LoVo (cell line): ENCODE measurements around the gene PCOLCE2.
"Not testable (repeated sequence)": the region's sequence is repeated elsewhere in the genome, so short reads cannot be mapped to it uniquely, and the experiment has no call there.

Experiments
- DNase-seq: peaks from one replicate; pipeline ENCODE4 v3.0.0-alpha.2; 2016; ENCODE audit warnings: low spot score

The PCOLCE2 gene

GRCh38 chr3:142898346-142899213 is 9.7 kb upstream of the PCOLCE2 start:
- DNase-seq, result no peak

DNA sequence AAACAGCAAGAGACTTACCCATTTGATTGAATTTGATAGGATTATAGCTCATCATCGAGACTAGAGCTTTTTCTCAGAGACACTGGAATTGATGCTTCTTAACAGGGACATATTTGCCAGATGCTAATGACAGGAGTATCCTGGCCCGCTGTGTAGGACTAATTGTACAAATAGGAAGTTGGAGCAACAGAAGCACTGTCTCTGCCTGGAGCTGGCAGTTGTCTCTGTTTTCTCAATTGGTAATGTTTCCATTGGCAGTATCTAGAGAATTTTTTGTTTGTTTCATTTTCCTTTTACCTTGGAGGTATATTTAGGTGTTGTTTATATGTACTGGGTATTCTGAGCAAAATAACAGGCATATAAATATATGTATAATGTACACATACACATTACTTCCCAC is 8.9 kb upstream of the PCOLCE2 start:
- DNase-seq, result no peak

GRCh38 chr3:142896996-142897395 is 8.1 kb upstream of the PCOLCE2 start:
- DNase-seq, result no peak

- peak; percentile 41 for DNase-seq
Measured at GRCh38 chr3:142896201-142896755, 7.4 kb upstream of the PCOLCE2 start.

- DNase-seq, result no peak
Measured at GRCh38 chr3:142894493-142894892, 5.6 kb upstream of the PCOLCE2 start.

DNA sequence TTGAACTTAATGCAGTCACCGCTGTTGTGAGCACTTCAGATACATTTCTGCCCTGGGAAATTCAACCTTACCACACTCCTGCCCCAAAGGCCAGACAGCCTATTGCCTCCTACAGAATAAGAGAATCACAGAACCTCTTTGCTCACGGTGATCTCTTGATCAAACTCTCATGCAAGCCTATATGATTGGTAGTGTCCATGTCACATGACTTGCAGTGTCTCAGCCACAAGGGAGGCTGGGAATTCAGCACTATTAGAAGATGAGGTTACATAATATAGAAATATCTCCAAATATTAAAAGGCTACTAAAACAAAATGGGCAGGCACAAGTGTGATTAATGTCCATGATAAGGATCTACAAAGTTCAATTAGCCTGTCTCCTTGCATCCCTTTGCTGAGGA is 3.8 kb upstream of the PCOLCE2 start:
- DNase-seq, result no peak

DNA sequence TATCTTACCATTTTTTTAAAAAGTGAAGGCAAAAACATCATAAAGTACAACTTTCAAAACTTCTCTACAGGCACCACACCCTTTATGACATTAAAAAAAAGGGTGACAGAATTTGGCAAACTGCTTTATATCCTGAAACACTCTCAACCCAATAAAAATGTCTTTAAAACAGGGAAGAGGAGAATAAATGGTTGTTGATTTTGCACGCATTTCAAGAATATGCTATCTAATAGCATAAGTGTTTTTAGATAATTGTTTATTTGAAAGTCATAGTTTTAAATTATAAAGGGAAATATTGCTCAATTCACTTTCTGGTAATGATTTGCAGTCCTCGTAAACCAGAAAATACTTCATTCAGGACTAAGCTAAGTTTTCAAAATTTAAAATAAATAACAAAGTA is 1.7 kb upstream of the PCOLCE2 start:
- no peak for DNase-seq

DNA sequence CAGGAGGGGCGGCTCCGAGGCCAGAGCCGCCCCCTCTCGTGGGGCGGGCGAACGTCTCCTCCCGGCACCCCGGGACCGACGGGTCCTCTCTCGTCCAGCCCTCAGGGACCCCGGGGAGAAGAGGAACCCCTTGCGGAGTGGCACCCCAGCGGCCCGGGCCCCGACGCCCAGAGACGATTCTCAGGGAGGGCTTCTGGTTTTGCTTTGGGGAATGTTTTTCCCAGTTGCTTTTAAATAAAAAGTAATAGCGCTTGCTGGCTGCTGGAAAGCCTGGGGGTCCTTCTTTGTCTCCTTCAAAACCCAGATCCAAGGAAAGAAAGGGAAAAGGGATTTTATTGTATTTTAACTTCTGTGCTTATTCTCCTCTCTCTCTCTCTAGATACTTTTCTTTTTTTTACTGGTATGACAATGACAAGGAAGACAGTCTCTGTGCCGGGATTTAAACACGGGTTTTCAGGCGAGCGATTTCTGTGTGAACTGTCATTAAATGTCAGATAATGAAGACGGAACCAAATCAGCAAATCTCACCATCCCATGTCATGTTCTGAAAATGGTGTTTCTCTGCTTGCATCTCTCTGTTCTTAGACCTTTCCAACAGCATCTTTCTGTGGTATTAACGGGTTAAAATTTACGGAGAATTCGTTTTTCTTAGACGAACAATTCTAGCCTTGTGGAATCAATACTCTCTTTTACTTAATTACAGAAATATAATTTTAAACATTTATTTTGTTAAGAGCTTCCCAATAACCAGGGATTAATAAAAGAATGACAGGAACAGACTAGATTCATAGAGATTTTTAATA is 530 bp upstream of the PCOLCE2 start:
- DNase-seq, result no peak

DNA sequence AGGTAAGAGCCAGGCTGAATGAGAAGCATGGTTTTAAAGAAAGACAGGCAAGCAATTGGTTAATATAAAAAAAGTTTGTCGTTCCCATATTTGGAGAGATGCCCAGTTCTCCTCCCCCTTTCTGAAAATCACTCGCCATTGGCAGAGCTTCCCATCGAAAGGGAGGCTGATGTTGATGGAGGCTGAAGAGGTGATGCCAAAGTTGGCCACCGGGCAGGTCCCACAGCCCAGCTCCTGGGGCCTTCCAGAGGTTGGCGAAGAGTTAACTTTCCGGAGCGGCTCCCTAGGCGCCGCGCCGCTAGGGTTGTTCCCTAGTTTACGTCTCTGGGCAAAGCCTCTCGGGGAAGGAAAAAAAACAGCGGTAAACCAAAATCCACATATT is 793 bp downstream of the PCOLCE2 start:
- peak; percentile 80 for DNase-seq

DNA sequence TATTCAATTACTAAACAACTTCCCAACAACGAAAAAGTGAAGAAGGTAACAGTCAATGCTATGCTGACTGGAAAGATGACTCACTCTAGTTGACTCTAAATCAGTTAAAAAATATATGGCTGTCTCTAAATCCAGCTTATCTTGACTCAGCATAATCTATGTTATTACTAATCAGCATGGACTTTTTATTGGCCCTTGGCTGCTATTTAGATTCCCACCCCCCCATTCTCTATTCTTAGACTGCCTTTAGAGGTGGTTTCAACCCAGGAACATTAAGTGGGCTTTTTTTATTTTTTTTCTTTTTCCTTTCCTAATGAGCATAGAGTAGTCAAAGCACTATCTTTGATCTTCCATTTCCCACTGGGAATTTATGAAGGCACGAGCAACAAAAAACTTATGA is 1.9 kb downstream of the PCOLCE2 start:
- DNase-seq, result peak; percentile 79

- DNase-seq, result no peak
Measured at GRCh38 chr3:142886021-142886420, 2.9 kb downstream of the PCOLCE2 start.

- no peak for DNase-seq
Measured at GRCh38 chr3:142884531-142884930, 4.4 kb downstream of the PCOLCE2 start.

DNA sequence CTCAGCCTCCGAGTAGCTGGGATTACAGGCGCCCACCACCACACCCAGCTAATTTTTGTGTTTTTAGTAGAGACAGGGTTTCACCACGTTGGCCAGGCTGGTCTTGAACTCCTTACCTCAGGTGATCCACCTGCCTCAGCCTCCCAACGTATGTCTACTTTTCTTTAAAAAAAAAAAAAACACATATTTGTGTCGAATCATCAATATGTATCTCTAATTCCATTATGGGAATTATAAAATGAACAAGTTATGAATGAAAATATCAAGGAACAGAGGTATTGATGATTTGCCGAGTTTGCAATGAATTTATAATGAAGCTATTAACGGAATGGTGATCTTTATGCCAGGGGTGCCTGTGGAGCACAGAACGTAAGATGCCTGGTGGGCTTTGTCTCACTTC is 5.3 kb downstream of the PCOLCE2 start:
- not testable (repeated sequence) for DNase-seq

- DNase-seq, result no peak
Measured at GRCh38 chr3:142881445-142882224, 7.2 kb downstream of the PCOLCE2 start.

DNA sequence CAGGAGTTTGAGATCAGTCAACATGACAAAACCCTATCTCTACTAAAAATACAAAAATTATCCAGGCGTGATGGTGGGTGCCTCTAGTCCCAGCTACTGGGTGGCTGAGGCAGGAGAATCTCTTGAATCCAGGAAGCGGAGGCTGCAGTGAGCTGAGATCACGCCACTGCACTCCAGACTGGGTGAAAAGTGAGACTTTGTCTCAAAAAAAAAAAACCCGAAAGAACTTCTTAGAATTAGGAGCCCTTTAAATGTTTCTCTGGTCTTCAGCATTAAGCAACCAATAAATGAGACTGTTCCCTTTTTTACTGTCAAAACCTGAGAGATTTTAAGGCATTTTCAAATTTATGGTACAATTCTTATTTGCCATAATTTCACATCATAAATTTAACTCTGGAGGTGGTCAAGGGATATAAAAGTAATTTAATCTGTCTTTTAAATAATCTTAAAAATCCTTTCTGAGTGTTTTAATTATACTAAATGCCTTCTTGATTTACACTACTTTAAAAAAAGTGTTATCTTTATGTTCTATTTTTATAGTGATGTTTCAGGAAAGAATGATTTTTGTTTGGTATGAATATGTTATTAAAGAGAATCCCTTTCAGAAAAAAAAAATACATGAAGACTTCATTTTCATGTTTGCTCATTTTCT is 10.1 kb downstream of the PCOLCE2 start:
- no peak for DNase-seq

- DNase-seq, result no peak
Measured at GRCh38 chr3:142876417-142876816, 12.5 kb downstream of the PCOLCE2 start.

DNA sequence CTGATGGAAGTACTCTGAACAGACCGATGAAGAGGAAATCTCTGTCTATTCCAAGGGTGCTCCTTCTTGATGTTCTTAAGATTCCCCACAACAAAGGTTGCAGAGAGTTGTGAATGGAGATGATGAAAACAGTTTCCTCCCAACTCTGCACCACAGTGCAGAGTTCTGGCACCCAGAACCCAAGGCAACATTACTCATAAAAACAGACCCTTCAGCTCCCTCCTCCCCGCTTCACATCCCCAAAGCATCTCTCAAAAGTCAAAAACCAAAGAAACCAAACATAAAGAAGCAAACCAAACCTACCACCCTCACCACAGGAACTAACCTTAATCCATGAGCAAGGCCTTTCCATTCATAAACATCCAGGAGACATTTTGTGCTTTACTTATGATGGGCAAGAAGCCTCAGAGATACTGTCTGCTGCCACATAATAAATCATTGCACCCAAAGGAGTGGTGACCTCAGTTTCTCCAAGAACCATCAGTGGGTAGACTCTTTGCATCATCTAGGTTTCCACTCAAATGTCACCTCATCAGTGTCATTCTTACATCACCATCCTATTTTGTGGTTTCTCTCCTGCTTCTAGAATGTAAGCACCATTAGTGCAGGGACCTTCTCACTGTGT is 13.2 kb downstream of the PCOLCE2 start:
- DNase-seq, result no peak

GRCh38 chr3:142875099-142875498 is 13.8 kb downstream of the PCOLCE2 start:
- no peak for DNase-seq

- DNase-seq, result not testable (repeated sequence)
Measured at GRCh38 chr3:142868382-142868781, 20.5 kb downstream of the PCOLCE2 start.

DNA sequence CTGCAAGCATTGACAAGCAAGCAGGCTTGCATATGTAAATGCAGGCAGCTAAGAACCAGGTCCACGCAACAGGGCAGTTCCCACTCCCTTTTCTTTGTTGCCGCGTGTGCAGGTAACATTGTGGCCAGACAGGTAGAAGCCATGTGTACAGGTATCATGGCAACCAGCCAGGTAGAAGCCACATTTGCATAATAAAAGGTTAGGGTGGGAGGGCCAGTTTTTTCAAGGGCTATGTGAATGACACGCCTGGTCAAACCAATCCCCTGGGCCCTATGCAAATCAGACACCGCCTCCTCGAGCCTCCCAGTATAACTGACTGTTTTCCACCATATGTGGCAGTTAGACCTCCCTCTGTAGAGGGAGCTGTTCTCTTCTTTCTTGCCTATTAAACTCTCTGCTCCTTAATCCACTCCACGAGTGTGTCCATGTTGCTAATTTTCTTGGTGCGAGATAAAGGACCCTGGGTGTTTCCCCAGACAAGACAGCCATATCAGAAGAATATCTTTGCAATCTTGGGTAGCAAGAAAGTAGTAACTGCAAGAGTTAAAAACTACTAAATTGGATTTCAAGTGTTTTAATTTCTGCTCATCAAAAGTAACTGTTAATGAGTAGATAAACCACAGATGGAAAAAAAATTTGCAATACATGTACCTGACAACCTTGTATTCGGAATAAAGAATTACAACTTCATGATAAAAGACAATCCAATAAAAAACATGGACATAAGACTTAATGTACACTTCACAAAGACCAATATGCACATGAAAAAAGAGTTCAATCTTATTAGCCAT is 21.8 kb downstream of the PCOLCE2 start:
- no peak for DNase-seq
